Measurements from ENCODE around the gene EIF4G3. TPM values are rescaled to one million over a fixed set of nuclear protein-coding genes. Genes with fewer than 3 reads are reported as not detected.

EIF4G3 gene, protein sequence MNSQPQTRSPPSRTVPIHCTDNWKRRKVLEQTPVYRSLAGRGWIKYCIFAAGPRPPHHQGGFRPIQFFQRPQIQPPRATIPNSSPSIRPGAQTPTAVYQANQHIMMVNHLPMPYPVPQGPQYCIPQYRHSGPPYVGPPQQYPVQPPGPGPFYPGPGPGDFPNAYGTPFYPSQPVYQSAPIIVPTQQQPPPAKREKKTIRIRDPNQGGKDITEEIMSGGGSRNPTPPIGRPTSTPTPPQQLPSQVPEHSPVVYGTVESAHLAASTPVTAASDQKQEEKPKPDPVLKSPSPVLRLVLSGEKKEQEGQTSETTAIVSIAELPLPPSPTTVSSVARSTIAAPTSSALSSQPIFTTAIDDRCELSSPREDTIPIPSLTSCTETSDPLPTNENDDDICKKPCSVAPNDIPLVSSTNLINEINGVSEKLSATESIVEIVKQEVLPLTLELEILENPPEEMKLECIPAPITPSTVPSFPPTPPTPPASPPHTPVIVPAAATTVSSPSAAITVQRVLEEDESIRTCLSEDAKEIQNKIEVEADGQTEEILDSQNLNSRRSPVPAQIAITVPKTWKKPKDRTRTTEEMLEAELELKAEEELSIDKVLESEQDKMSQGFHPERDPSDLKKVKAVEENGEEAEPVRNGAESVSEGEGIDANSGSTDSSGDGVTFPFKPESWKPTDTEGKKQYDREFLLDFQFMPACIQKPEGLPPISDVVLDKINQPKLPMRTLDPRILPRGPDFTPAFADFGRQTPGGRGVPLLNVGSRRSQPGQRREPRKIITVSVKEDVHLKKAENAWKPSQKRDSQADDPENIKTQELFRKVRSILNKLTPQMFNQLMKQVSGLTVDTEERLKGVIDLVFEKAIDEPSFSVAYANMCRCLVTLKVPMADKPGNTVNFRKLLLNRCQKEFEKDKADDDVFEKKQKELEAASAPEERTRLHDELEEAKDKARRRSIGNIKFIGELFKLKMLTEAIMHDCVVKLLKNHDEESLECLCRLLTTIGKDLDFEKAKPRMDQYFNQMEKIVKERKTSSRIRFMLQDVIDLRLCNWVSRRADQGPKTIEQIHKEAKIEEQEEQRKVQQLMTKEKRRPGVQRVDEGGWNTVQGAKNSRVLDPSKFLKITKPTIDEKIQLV (N-terminal part only)
- total RNA-seq, result 68.4 and 81.3 TPM in 2 replicates

- H3K4me1 Mint-ChIP-seq, result peaks cover 24% of the 10 kb centered on the region
- peak within 1 kb of the TSS; percentile 91 for H3K4me3 Mint-ChIP-seq
- ChIA-PET POLR2A (interaction anchor here (0.7 kb wide), 1 partner anchor 157 kb away, joined by 4 read pairs; no protein-coding TSS in a partner anchor), CTCF (no interaction called here)
- DNase-seq (peak; percentile 99), ATAC-seq (ENCODE audit: low read depth) (peak; percentile 96)
- H3K27me3 Mint-ChIP-seq, result no peaks in the 10 kb centered on the region
- H3K36me3 Mint-ChIP-seq (ENCODE audit: low read depth), result peaks cover 16% of the 10 kb centered on the region
- H3K9me3 Mint-ChIP-seq, result no peaks in the 10 kb centered on the region
- peak within 1 kb of the TSS; percentile 92 for H3K27ac Mint-ChIP-seq
- TF ChIP-seq, protein P1, sequence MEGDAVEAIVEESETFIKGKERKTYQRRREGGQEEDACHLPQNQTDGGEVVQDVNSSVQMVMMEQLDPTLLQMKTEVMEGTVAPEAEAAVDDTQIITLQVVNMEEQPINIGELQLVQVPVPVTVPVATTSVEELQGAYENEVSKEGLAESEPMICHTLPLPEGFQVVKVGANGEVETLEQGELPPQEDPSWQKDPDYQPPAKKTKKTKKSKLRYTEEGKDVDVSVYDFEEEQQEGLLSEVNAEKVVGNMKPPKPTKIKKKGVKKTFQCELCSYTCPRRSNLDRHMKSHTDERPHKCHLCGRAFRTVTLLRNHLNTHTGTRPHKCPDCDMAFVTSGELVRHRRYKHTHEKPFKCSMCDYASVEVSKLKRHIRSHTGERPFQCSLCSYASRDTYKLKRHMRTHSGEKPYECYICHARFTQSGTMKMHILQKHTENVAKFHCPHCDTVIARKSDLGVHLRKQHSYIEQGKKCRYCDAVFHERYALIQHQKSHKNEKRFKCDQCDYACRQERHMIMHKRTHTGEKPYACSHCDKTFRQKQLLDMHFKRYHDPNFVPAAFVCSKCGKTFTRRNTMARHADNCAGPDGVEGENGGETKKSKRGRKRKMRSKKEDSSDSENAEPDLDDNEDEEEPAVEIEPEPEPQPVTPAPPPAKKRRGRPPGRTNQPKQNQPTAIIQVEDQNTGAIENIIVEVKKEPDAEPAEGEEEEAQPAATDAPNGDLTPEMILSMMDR (IDR thresholded peaks at IDR 0.05), result no peak
- intact Hi-C loops (cut with micrococcal nuclease), result loop anchor here (2.0 to 5.0 kb wide), 3 partner anchors 115 to 390 kb away; partner anchors contain the start of genes ECE1 and HP1BP3
These were observed at the start of gene EIF4G3 for GRCh38 chr1:21176586-21177555. EIF4G3 (minus strand) TSS chr1:21176897; CDS start chr1:21002742, 174,155 bp downstream.

DNA sequence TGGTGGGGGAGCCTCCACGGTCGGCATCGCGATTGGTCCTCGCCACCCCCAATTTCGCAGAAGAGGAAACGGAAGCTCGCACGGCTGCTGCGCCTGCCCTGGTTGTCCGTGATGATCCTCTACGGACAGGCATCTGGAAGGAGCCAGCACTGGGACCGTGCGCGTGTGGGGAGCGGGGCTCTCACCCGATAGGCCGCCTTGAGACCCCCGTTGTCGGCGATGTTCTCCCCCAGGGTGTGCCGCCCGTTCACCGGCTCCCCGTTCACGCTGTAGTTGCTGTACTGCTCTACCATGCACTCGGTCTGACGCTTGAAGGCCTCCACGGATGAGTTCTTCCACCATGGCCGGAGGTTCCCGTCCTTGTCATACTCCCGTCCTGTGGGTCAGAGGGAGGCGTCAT is 48.4 kb upstream of the EIF4G3 start:
- intact Hi-C loops (cut with micrococcal nuclease), result no loop called here
- Mint-ChIP-seq H3K9me3 (no peaks in the 10 kb centered on the region), H3K36me3 (ENCODE audit: low read depth) (peaks cover 81% of the 10 kb centered on the region), H3K4me3 (no peak overlapping the region), H3K27ac (no peak overlapping the region), H3K4me1 (no peaks in the 10 kb centered on the region), H3K27me3 (no peaks in the 10 kb centered on the region)
- TF ChIP-seq, protein P1 (IDR thresholded peaks at IDR 0.05), result no peak
- ChIA-PET CTCF (interaction anchor here (1.0 kb wide), 1 partner anchor 145 kb away, joined by 3 read pairs; no protein-coding TSS in a partner anchor), POLR2A (interaction anchor here (1.0 kb wide), 1 partner anchor 23 kb away, joined by 9 read pairs; no protein-coding TSS in a partner anchor)
- ATAC-seq (ENCODE audit: low read depth) (no peak), DNase-seq (no peak)

DNA sequence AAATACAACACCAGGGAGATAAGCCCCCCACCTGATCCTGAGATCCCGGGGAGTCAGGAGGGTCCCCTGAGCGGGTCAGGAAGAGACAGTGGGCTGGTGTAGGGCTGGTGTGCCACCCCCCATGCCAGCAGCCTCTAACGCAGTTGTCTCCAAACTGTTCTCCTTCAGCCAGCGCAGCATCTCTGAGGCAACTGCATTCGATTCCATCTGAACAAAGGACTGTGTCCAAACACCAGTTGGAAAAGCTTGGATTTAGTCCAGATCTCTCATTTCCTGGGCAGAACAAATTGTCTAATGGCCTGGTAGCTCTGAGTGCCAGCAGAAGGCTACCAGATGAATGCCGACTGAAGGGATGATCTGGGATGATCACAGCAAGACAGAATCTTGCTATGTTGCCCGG is 44.1 kb upstream of the EIF4G3 start:
- Mint-ChIP-seq H3K4me1 (peaks cover 4% of the 10 kb centered on the region), H3K4me3 (no peak overlapping the region), H3K27me3 (no peaks in the 10 kb centered on the region), H3K36me3 (ENCODE audit: low read depth) (peaks cover 79% of the 10 kb centered on the region), H3K27ac (no peak overlapping the region), H3K9me3 (no peaks in the 10 kb centered on the region)
- intact Hi-C loops (cut with micrococcal nuclease), result no loop called here
- ChIA-PET CTCF (no interaction called here), POLR2A (no interaction called here)
- ATAC-seq (ENCODE audit: low read depth) (no peak), DNase-seq (no peak)
- TF ChIP-seq, protein P1 (IDR thresholded peaks at IDR 0.05), result no peak

- H3K27ac Mint-ChIP-seq, result no peak overlapping the region
- DNase-seq (no peak), ATAC-seq (ENCODE audit: low read depth) (no peak)
- H3K4me1 Mint-ChIP-seq, result peaks cover 4% of the 10 kb centered on the region
- peaks cover 76% of the 10 kb centered on the region for H3K36me3 Mint-ChIP-seq (ENCODE audit: low read depth)
- no peaks in the 10 kb centered on the region for H3K27me3 Mint-ChIP-seq
- TF ChIP-seq, protein P1 (IDR thresholded peaks at IDR 0.05), result no peak
- intact Hi-C loops (cut with micrococcal nuclease), result no loop called here
- no peaks in the 10 kb centered on the region for H3K9me3 Mint-ChIP-seq
- ChIA-PET CTCF (interaction anchor here (0.6 to 5.0 kb wide), 2 partner anchors 16 to 150 kb away, joined by 3 to 46 read pairs; no protein-coding TSS in a partner anchor), POLR2A (no interaction called here)
- H3K4me3 Mint-ChIP-seq, result no peak overlapping the region
These were observed 43.0 kb upstream of the EIF4G3 start for GRCh38 chr1:21219674-21220073.
